Amygdala (tissue), 56 donors: ENCODE measurements around the gene CNTFR.
A peak's percentile ranks its signal among the peaks of the same experiment; 100 is the strongest.
"Not testable (repeated sequence)": the region's sequence is repeated elsewhere in the genome, so short reads cannot be mapped to it uniquely, and the experiment has no call there.

Experiments
- DNase-seq, 56 donors: peaks; one replicate each; lab custom pipeline; 2025; lab: John Stamatoyannopoulos, UW

CNTFR gene

GRCh38 chr9:34589636-34590380, at the start of gene CNTFR:
Gene CNTFR, minus strand, starts transcription at chr9:34589724. Its CDS starts 20,743 bp downstream, at chr9:34568981.
- peak in 47 of 56 donors; percentile 32 to 82 (median 63) for DNase-seq

- not testable (repeated sequence) for DNase-seq
Measured at GRCh38 chr9:34639322-34639721, 49.8 kb upstream of the CNTFR start.

GRCh38 chr9:34638138-34638445, 48.6 kb upstream of the CNTFR start:
- DNase-seq, result no peak

DNA sequence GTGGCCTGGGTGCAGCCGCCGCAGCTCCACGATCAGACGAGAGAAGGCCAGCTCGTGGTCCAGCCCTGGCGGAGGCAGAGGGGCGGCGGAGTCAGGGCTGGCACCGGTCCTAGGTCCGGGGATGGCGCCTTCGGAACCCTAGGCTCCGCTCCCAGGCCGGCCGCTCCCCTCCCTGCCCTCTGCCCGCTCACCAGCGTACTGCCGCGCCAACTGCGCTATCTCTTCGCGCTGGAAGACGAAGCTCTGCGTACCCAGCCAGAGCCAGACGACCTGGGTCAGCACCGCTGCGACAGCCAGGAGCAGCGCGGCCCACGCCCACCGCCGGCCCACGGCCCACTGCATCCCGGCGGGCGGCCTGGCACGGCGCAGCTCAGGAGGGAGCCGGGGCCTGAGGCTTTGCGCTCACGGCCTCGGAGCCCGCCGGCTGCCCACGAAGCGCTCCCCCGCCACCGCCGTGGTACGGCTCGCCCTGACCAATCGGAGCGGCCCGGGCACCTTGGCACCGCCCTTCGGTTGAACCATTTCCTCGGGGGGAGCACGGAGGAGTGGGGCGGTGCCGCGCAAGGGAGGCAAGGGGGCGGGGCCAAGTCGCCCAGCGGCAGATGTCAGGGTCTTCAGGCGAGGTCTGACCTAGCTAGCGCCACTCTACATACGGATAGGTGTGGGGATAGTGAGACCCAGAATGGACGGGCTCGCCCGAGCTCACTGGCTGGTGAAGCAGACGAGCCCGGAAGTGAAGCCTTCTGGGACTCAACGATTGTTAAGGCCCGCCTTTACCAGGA, 48.0 kb upstream of the CNTFR start, which contains the start of gene SIGMAR1:
Gene SIGMAR1 (minus strand): TSS at position 432 of the 782 bp plus-strand sequence. CDS start 90 bp downstream, at position 342.
- peak; percentile 60 to 96 (median 88) for DNase-seq

GRCh38 chr9:34636791-34637355, 47.3 kb upstream of the CNTFR start:
- DNase-seq, result peak in 6 of 56 donors; percentile 33 to 60 (median 45)

GRCh38 chr9:34635556-34635955, 46.0 kb upstream of the CNTFR start:
- no peak for DNase-seq

- DNase-seq, result no peak
Measured at GRCh38 chr9:34634551-34635248, 45.2 kb upstream of the CNTFR start.

DNA sequence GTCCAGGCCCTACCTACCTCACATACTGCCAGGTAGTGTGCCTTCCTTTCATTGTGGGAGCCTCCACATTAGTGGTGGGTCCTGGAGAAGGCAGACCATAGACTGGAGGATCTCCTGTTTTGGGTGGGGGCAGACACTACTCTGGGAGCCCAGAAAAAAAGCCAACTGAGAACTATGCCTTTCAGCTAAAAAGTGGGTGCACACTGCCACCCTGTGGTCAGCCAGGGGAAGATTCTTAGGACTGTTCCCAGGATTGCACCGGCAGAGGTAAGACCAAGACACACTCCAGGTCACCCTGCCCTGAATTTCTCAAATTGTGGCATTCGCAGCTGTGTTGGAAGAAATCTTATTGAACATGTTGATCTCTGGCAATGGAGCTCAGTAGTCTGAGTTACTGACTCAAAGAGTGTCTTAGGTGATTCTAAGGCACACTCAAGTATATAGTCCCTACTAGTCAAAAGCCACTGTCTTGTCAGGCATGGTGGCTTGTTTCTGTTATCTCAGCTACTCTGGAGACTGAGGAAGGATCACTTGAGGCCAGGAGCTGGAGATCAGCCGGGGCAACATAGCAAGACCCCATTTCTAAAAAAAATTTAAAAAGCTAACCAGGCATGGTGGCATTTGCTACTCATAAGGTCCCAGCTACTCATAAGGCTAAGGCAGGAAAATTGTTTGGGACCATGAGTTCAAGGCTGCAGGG, 44.5 kb upstream of the CNTFR start:
- peak in 43 of 56 donors; percentile 7 to 81 (median 41) for DNase-seq

- DNase-seq, result no peak
Measured at GRCh38 chr9:34633166-34633565, 43.6 kb upstream of the CNTFR start.

DNA sequence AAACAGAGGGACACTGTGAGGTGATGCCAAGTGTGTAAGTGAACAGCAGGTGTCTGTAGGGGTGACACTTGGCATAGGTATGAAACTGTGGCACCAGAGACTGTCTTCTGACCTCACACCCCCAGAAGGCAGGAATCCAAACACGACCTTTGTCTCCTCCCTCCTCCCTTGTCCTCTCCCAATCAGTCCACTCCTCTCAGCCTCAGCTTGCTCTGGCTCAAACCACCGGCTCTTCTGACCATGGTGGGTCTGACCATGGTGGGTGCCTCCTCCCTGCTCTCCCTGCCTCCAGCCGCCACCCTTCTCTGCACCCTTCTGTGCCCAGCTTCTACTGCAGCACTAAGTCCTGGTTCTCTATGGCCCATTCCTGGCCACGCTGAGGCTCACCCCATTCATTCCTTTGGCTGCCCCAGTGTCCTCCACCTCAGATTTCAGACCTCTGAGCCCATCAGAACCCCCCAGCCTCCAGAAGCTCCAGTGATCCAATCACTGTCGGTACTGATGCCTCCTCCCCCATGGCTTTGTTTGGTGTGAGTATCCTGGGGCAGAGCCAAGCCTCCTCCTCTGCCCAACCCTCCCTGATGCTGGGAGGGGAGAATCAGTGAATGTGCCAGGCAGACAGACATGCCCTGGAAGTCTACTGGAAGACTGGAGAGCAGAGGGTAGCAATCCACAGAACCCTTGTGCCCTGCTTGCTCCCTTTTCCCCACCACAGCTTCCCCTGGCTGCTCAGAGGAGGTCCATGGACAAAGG, 41.1 kb upstream of the CNTFR start:
- DNase-seq, result no peak

- no peak for DNase-seq
Measured at GRCh38 chr9:34629491-34629808, 39.9 kb upstream of the CNTFR start.

DNA sequence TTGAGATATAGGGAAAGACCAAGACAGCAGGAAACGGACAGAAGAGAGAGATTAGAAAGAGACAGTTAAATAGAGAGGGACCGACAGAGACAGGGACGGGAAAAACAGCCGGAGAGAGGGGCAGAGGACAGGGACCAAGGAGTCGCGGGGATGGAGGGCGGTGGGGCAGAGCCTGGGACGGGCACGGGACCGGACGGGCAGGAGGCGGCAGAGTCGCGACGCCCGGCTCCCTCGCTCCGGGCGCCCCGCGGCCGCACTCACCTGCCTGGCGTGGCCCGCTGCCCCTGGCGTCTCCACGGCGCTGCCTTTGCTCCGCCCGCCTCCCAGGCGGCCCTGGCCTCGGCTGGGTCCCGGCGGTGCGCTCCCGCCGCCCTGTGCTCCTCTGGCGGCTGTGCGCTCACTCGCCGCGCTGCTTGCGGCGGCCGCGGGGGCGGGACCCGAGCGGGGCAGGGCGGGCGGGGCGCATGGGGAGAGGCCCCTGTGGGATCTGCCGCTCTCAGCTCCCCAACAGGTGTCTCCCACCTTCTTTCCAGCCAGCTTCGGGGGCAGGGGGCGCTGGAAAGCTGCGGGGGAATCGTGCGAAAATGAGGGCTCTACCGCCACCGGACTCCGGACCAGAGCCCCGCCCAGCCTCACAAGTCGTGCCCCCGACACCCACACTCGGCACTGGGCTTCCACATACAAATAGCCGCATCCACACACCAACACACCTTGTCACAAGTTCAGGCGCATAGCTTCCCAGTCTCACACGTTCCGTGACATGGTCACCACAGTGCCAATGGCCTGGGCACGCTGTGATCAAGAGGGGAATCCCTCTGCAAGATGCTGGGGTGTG, 39.3 kb upstream of the CNTFR start, which contains the start of gene ARID3C:
Gene ARID3C (minus strand): TSS at position 411 of the 835 bp plus-strand sequence. CDS start 1,052 bp downstream, outside the sequence.
- DNase-seq, result peak in 1 of 56 donors; percentile 31

DNA sequence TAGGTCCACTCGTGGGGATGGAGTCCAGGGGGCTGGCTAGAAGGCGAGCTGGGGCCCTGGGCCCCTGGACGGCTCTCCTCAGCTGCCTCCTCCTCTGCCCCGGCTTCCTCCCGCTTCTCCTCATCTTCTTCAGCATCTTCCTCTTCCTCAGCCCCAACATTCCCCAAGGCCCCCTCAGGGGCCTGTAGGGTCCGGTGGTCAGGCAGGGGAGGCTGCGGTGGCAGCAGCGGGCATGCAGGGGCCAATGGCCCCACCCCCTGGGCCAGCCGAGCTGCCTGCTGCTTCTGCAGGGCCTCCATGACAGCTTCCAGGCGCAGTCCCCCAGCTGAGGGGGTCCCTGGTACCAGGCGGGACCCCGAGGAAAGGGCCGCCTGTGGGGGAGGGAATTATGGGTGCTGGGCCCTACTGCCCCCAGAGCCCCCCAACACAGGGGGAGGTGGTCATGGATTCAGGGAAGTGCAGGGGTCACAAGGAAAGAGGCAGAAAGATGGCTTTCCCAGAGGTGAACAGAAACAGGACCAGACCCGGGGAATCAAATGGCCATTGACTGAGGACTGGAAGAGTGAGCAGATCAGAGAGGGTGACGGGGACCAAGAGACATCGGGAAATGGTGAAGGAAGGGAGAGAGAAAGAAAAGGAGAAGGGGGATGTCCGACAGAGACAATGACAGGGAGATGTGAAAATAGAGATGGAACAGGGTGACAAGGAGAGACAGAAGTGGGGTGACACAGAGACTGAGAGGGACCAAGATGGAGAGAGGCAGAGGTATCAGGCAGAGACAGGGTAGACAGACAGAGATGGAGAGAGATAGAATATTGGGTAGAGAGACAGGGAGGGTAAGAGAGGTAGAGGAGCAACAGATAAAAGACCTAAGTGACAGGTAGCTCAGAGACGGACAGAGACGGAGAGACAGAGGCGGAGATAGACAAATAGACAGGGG, 38.5 kb upstream of the CNTFR start:
- DNase-seq, result no peak

DNA sequence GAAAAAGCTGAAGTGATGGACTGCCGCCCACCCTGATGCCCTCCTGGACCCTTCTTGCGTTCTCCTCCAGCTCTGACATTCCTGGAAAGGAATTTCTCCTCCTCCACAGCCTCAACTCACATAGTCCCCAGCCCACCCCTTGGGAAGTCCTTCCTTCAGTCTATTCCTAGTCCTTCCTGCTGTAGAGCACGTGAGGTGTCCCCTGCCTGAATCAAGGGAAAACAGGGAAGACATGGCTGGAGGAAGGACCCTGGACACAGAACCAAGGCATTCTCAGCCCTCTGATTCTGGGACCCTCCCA, 35.6 kb upstream of the CNTFR start:
- DNase-seq, result no peak

DNA sequence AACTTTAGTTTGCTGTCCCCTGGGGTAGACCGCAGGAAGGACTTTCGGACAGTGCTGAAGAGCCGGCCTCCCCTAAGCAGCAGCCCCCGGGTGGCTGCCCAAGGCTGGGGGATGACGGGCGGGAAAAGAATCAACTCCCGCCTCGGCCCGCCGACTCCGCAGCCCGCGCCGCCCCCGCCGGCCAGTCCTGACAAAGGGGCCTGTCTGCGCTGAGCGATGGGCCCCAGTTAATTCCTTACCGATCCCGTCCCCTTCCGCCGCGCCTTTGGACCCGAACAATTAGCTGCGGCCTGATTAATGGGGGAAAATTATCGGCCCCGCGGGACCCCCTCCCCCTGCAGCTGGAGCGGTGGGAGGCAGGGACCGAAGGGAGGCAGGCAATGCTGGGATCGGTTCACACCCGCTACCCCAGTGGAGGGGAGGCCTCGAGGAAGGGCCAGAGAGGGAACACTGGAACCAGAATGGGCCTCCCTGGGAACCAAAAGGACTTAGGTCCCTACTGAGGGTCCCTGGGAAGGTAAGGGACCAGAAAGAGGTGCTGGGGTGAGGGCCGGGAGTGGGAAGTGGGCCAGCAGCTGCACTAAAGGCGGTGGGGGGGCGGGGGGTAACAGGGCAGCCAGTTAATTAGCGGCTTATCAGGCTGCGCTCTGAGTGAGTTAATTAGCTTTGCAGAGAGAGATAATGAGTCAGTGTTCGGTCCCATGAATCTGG, 35.1 kb upstream of the CNTFR start:
- DNase-seq, result no peak

DNA sequence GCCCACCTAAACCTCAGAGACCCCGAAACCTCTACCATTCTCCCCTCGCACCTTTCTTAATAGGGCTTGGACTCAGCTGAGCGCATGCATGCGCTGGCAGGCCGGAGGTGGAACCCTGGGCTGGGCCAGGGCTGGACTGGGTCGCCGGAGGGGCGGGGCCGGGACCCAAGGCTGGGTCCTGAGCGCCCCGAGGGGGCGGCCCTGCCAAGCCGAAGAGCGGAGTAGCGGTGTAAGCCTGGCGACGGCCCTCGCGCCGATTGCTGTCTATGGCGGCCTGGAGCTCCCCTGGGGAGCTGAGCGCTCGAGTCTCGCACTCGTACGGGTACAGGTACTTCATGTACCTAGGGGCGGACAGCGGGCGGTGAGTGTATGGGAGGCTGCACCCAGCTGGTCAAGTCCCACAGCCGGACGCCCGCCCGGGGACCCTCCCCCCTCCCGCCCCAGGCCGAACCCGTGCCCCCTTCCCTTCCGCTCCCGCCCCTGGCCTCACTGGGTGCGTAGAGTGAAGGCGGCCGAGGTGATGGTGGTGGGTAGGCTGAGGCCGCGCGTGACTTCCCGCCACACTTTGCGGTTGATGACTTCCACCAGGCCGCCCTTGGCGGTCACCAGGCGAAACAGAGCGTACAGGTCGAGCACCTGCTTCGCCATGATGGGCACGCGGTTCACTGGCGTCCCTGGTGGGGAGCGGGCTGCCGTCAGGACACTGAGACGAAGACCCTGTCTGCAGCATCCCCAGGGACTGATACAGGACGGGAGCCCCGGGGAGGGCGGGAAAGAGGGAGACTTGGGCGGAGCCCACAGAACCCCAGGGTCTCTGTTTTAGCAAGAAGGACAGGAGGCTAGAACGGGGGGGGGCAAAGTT, 34.1 kb upstream of the CNTFR start:
- no peak for DNase-seq
